ENCODE data around the gene HAPSTR1. TPM values are rescaled to one million over a fixed set of nuclear protein-coding genes. Genes with fewer than 3 reads are reported as not detected.
A peak's percentile ranks its signal among the peaks of the same experiment; 100 is the strongest.

HAPSTR1 gene
- total RNA-seq, 1 donor from 2014 or later = 51.7 TPM

- H3K9me3 ChIP-seq (ENCODE audit: control insufficient read depth in 3 of 3, low read length in 3 of 3) = no peaks in the 10 kb centered on the region
- H3K4me3 ChIP-seq (ENCODE audit: low read length in 3 of 3) = no peak overlapping the region
- no peak overlapping the region for H3K9ac ChIP-seq (ENCODE audit: low read depth in 1 of 3, low read length in 3 of 3)
- H3K27ac ChIP-seq (ENCODE audit: low read depth, low read length) = no peak overlapping the region
- H3K4me1 ChIP-seq (ENCODE audit: control insufficient read depth in 3 of 3, insufficient read depth in 3 of 3, low read length in 3 of 3) = peaks cover 31 to 50% (median 41%) of the 10 kb centered on the region in 3 donors
- peaks cover 4 to 20% (median 7%) of the 10 kb centered on the region in 3 donors for H3K36me3 ChIP-seq (ENCODE audit: control insufficient read depth in 3 of 3, insufficient read depth in 3 of 3, low read length in 3 of 3)
- H3K27me3 ChIP-seq (ENCODE audit: control insufficient read depth in 3 of 3, insufficient read depth in 3 of 3, low read length in 3 of 3) = no peaks in the 10 kb centered on the region
These were observed 23.4 kb downstream of the HAPSTR1 start for GRCh38 chr16:9114842-9115241.

GRCh38 chr16:9115277-9115676, 23.8 kb downstream of the HAPSTR1 start:
- H3K36me3 ChIP-seq (ENCODE audit: control insufficient read depth in 3 of 3, insufficient read depth in 3 of 3, low read length in 3 of 3) = peaks cover 4 to 20% (median 7%) of the 10 kb centered on the region in 3 donors
- peaks cover 33 to 49% (median 41%) of the 10 kb centered on the region in 3 donors for H3K4me1 ChIP-seq (ENCODE audit: control insufficient read depth in 3 of 3, insufficient read depth in 3 of 3, low read length in 3 of 3)
- H3K9ac ChIP-seq (ENCODE audit: low read depth in 1 of 3, low read length in 3 of 3) = no peak overlapping the region
- no peaks in the 10 kb centered on the region for H3K27me3 ChIP-seq (ENCODE audit: control insufficient read depth in 3 of 3, insufficient read depth in 3 of 3, low read length in 3 of 3)
- no peak overlapping the region for H3K27ac ChIP-seq (ENCODE audit: low read depth, low read length)
- no peaks in the 10 kb centered on the region for H3K9me3 ChIP-seq (ENCODE audit: control insufficient read depth in 3 of 3, low read length in 3 of 3)
- no peak overlapping the region for H3K4me3 ChIP-seq (ENCODE audit: low read length in 3 of 3)

GRCh38 chr16:9116141-9116540, 24.7 kb downstream of the HAPSTR1 start:
- H3K4me3 ChIP-seq (ENCODE audit: low read length in 3 of 3) = no peak overlapping the region
- H3K9ac ChIP-seq (ENCODE audit: low read depth in 1 of 3, low read length in 3 of 3) = no peak overlapping the region
- H3K36me3 ChIP-seq (ENCODE audit: control insufficient read depth in 3 of 3, insufficient read depth in 3 of 3, low read length in 3 of 3) = peaks cover 4 to 20% (median 7%) of the 10 kb centered on the region in 3 donors
- peaks cover 30 to 41% (median 38%) of the 10 kb centered on the region in 3 donors for H3K4me1 ChIP-seq (ENCODE audit: control insufficient read depth in 3 of 3, insufficient read depth in 3 of 3, low read length in 3 of 3)
- no peak overlapping the region for H3K27ac ChIP-seq (ENCODE audit: low read depth, low read length)
- H3K27me3 ChIP-seq (ENCODE audit: control insufficient read depth in 3 of 3, insufficient read depth in 3 of 3, low read length in 3 of 3) = no peaks in the 10 kb centered on the region
- H3K9me3 ChIP-seq (ENCODE audit: control insufficient read depth in 3 of 3, low read length in 3 of 3) = no peaks in the 10 kb centered on the region

GRCh38 chr16:9118170-9118569, 26.7 kb downstream of the HAPSTR1 start:
- Histone ChIP-seq H3K4me3 (ENCODE audit: low read length in 3 of 3) (no peak overlapping the region), H3K9ac (ENCODE audit: low read depth in 1 of 3, low read length in 3 of 3) (no peak overlapping the region), H3K27me3 (ENCODE audit: control insufficient read depth in 3 of 3, insufficient read depth in 3 of 3, low read length in 3 of 3) (no peaks in the 10 kb centered on the region), H3K4me1 (ENCODE audit: control insufficient read depth in 3 of 3, insufficient read depth in 3 of 3, low read length in 3 of 3) (peaks cover 21 to 35% (median 31%) of the 10 kb centered on the region in 3 donors), H3K27ac (ENCODE audit: low read depth, low read length) (no peak overlapping the region), H3K36me3 (ENCODE audit: control insufficient read depth in 3 of 3, insufficient read depth in 3 of 3, low read length in 3 of 3) (peaks cover 6 to 23% (median 7%) of the 10 kb centered on the region in 3 donors), H3K9me3 (ENCODE audit: control insufficient read depth in 3 of 3, low read length in 3 of 3) (no peaks in the 10 kb centered on the region)

- Histone ChIP-seq H3K9ac (ENCODE audit: low read depth in 1 of 3, low read length in 3 of 3) (no peak overlapping the region), H3K4me1 (ENCODE audit: control insufficient read depth in 3 of 3, insufficient read depth in 3 of 3, low read length in 3 of 3) (peaks cover 23 to 36% (median 35%) of the 10 kb centered on the region in 3 donors), H3K9me3 (ENCODE audit: control insufficient read depth in 3 of 3, low read length in 3 of 3) (no peaks in the 10 kb centered on the region), H3K27me3 (ENCODE audit: control insufficient read depth in 3 of 3, insufficient read depth in 3 of 3, low read length in 3 of 3) (no peaks in the 10 kb centered on the region), H3K27ac (ENCODE audit: low read depth, low read length) (no peak overlapping the region), H3K4me3 (ENCODE audit: low read length in 3 of 3) (no peak overlapping the region), H3K36me3 (ENCODE audit: control insufficient read depth in 3 of 3, insufficient read depth in 3 of 3, low read length in 3 of 3) (peaks cover 7 to 27% (median 12%) of the 10 kb centered on the region in 3 donors)
These were observed 28.4 kb downstream of the HAPSTR1 start for GRCh38 chr16:9119795-9120194.

GRCh38 chr16:9122342-9122741, 30.9 kb downstream of the HAPSTR1 start:
- Histone ChIP-seq H3K9me3 (ENCODE audit: control insufficient read depth in 3 of 3, low read length in 3 of 3) (no peaks in the 10 kb centered on the region), H3K9ac (ENCODE audit: low read depth in 1 of 3, low read length in 3 of 3) (no peak overlapping the region), H3K4me1 (ENCODE audit: control insufficient read depth in 3 of 3, insufficient read depth in 3 of 3, low read length in 3 of 3) (peaks cover 20 to 38% (median 30%) of the 10 kb centered on the region in 3 donors), H3K4me3 (ENCODE audit: low read length in 3 of 3) (no peak overlapping the region), H3K27me3 (ENCODE audit: control insufficient read depth in 3 of 3, insufficient read depth in 3 of 3, low read length in 3 of 3) (no peaks in the 10 kb centered on the region), H3K27ac (ENCODE audit: low read depth, low read length) (no peak overlapping the region), H3K36me3 (ENCODE audit: control insufficient read depth in 3 of 3, insufficient read depth in 3 of 3, low read length in 3 of 3) (peaks cover 0 to 14% (median 10%) of the 10 kb centered on the region in 3 donors)

GRCh38 chr16:9122969-9123368, 31.5 kb downstream of the HAPSTR1 start:
- H3K27ac ChIP-seq (ENCODE audit: low read depth, low read length) = no peak overlapping the region

GRCh38 chr16:9123401-9123800, 32.0 kb downstream of the HAPSTR1 start:
- Histone ChIP-seq H3K9me3 (ENCODE audit: control insufficient read depth in 3 of 3, low read length in 3 of 3) (no peaks in the 10 kb centered on the region), H3K27me3 (ENCODE audit: control insufficient read depth in 3 of 3, insufficient read depth in 3 of 3, low read length in 3 of 3) (no peaks in the 10 kb centered on the region), H3K36me3 (ENCODE audit: control insufficient read depth in 3 of 3, insufficient read depth in 3 of 3, low read length in 3 of 3) (peaks cover 0 to 10% (median 10%) of the 10 kb centered on the region in 3 donors), H3K27ac (ENCODE audit: low read depth, low read length) (no peak overlapping the region), H3K9ac (ENCODE audit: low read depth in 1 of 3, low read length in 3 of 3) (peak overlapping the region in 1 of 3 donors; percentile 16), H3K4me3 (ENCODE audit: low read length in 3 of 3) (no peak overlapping the region), H3K4me1 (ENCODE audit: control insufficient read depth in 3 of 3, insufficient read depth in 3 of 3, low read length in 3 of 3) (peaks cover 23 to 44% (median 28%) of the 10 kb centered on the region in 3 donors)

More at GRCh38 chr16:9122969-9123368, 31.5 kb downstream of the HAPSTR1 start:
- Histone ChIP-seq H3K4me1 (ENCODE audit: control insufficient read depth in 3 of 3, insufficient read depth in 3 of 3, low read length in 3 of 3) (peaks cover 20 to 39% (median 30%) of the 10 kb centered on the region in 3 donors), H3K27me3 (ENCODE audit: control insufficient read depth in 3 of 3, insufficient read depth in 3 of 3, low read length in 3 of 3) (no peaks in the 10 kb centered on the region), H3K36me3 (ENCODE audit: control insufficient read depth in 3 of 3, insufficient read depth in 3 of 3, low read length in 3 of 3) (peaks cover 0 to 10% (median 10%) of the 10 kb centered on the region in 3 donors), H3K4me3 (ENCODE audit: low read length in 3 of 3) (no peak overlapping the region), H3K9me3 (ENCODE audit: control insufficient read depth in 3 of 3, low read length in 3 of 3) (no peaks in the 10 kb centered on the region), H3K9ac (ENCODE audit: low read depth in 1 of 3, low read length in 3 of 3) (no peak overlapping the region)

- Histone ChIP-seq H3K27ac (ENCODE audit: low read depth, low read length) (no peak overlapping the region), H3K4me3 (ENCODE audit: low read length in 3 of 3) (no peak overlapping the region), H3K27me3 (ENCODE audit: control insufficient read depth in 3 of 3, insufficient read depth in 3 of 3, low read length in 3 of 3) (no peaks in the 10 kb centered on the region), H3K36me3 (ENCODE audit: control insufficient read depth in 3 of 3, insufficient read depth in 3 of 3, low read length in 3 of 3) (peaks cover 0 to 10% (median 10%) of the 10 kb centered on the region in 3 donors), H3K9me3 (ENCODE audit: control insufficient read depth in 3 of 3, low read length in 3 of 3) (no peaks in the 10 kb centered on the region), H3K9ac (ENCODE audit: low read depth in 1 of 3, low read length in 3 of 3) (peak overlapping the region in 1 of 3 donors; percentile 16), H3K4me1 (ENCODE audit: control insufficient read depth in 3 of 3, insufficient read depth in 3 of 3, low read length in 3 of 3) (peaks cover 25 to 45% (median 25%) of the 10 kb centered on the region in 3 donors)
These were observed 32.4 kb downstream of the HAPSTR1 start for GRCh38 chr16:9123871-9124270.

GRCh38 chr16:9124444-9124843, 33.0 kb downstream of the HAPSTR1 start:
- no peaks in the 10 kb centered on the region for H3K9me3 ChIP-seq (ENCODE audit: control insufficient read depth in 3 of 3, low read length in 3 of 3)
- no peak overlapping the region for H3K9ac ChIP-seq (ENCODE audit: low read depth in 1 of 3, low read length in 3 of 3)
- no peak overlapping the region for H3K27ac ChIP-seq (ENCODE audit: low read depth, low read length)
- H3K27me3 ChIP-seq (ENCODE audit: control insufficient read depth in 3 of 3, insufficient read depth in 3 of 3, low read length in 3 of 3) = no peaks in the 10 kb centered on the region
- H3K4me1 ChIP-seq (ENCODE audit: control insufficient read depth in 3 of 3, insufficient read depth in 3 of 3, low read length in 3 of 3) = peaks cover 21 to 42% (median 25%) of the 10 kb centered on the region in 3 donors
- peaks cover 0 to 10% (median 10%) of the 10 kb centered on the region in 3 donors for H3K36me3 ChIP-seq (ENCODE audit: control insufficient read depth in 3 of 3, insufficient read depth in 3 of 3, low read length in 3 of 3)
- no peak overlapping the region for H3K4me3 ChIP-seq (ENCODE audit: low read length in 3 of 3)

Data from skeletal muscle tissue (tissue), 4 donors.